Fibroblast of mammary gland (primary cell): ENCODE results near the gene CSNK1E.
"Not testable (repeated sequence)": the region's sequence is repeated elsewhere in the genome, so short reads cannot be mapped to it uniquely, and the experiment has no call there.

Source experiments
- DNase-seq: peaks from one replicate; pipeline ENCODE4 v3.0.0-alpha.2; 2010; ENCODE audit warnings: low read depth
- H3K4me3 ChIP-seq: 2 replicates; pipeline ENCODE4 v1.5.1; 2011; ENCODE audit warnings: low read depth, mild to moderate bottlenecking, low read length, moderate library complexity; ENCODE audit not compliant: control insufficient read depth
- TF ChIP-seq, protein P1 (sequence below): conservative IDR thresholded peaks from 2 replicates; pipeline ENCODE4 v1.5.1; 2011; ENCODE audit warnings: low read depth, low read length, inconsistent platforms; ENCODE audit not compliant: control insufficient read depth, insufficient read depth

The CSNK1E gene

DNA sequence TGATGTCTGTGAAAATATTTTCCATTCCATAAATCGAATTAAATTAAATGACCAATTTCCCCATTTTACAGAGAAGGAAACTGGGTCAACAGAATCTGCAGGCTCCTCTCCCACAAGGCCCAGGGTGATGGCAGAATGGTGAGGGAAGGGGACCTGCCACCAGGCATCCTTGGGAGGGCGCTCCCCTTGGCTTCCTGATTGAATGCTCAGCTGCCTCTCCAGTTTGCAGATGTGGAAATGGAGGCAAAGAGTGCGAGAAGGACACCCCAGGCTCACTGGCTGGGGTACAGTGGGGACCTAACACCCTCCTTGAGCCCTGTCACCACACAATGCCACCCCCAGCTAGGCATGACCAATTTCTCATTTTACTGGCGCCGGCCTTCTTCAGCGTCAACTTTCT lies 28.5 kb upstream of the CSNK1E start:
- DNase-seq, result no peak
- H3K4me3 ChIP-seq, result no peak overlapping the region
- TF ChIP-seq, protein P1, sequence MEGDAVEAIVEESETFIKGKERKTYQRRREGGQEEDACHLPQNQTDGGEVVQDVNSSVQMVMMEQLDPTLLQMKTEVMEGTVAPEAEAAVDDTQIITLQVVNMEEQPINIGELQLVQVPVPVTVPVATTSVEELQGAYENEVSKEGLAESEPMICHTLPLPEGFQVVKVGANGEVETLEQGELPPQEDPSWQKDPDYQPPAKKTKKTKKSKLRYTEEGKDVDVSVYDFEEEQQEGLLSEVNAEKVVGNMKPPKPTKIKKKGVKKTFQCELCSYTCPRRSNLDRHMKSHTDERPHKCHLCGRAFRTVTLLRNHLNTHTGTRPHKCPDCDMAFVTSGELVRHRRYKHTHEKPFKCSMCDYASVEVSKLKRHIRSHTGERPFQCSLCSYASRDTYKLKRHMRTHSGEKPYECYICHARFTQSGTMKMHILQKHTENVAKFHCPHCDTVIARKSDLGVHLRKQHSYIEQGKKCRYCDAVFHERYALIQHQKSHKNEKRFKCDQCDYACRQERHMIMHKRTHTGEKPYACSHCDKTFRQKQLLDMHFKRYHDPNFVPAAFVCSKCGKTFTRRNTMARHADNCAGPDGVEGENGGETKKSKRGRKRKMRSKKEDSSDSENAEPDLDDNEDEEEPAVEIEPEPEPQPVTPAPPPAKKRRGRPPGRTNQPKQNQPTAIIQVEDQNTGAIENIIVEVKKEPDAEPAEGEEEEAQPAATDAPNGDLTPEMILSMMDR, result no peak

DNA sequence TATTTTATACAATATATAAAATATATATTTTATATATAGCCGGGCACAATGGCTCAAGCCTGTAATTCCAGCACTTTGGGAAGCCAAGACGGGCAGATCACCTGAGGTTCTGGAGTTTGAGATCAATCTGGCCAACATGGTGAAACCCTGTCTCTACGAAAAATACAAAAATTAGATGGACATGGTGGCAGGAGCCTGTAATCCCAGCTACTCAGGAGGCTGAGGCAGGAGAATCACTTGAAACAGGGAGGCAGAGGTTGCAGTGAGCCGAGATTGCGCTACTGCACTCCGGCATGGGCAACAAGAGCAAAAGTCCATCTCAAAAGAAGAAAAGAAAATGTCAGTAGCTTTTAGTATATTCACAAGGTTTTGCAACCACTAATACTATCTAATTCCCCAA lies 22.7 kb upstream of the CSNK1E start:
- not testable (repeated sequence) for H3K4me3 ChIP-seq, DNase-seq

DNA sequence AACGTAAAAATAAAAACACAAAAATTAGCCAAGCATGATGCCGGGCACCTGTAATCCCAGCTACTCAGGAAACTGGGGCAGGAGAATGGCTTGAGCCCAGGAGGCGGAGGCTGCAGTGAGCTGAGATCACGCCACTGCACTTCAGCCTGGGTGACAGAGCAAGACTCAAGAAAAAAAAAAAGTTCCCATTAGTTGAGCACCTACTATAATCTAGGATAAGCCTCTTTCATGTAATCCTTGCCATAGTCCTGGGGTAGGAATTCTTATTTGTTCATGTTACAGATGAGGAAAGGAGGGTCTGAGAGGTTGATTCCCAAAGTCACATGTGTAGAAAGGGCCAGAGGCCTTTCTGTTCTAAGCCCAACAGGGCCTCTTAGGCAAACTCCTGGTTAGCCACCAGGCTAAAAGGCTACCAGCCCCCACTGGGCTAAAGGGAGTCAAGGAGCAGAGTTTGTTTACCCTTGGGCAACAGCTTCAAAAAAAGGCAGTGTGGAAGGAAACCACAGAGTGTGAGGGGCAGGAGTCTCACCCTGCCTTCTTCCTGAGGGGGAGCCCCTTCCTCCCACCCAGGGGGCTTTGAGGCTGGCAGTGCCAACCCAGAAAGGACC lies 21.6 kb upstream of the CSNK1E start:
- TF ChIP-seq, protein P1, result no peak
- no peak overlapping the region for H3K4me3 ChIP-seq
- DNase-seq, result no peak

DNA sequence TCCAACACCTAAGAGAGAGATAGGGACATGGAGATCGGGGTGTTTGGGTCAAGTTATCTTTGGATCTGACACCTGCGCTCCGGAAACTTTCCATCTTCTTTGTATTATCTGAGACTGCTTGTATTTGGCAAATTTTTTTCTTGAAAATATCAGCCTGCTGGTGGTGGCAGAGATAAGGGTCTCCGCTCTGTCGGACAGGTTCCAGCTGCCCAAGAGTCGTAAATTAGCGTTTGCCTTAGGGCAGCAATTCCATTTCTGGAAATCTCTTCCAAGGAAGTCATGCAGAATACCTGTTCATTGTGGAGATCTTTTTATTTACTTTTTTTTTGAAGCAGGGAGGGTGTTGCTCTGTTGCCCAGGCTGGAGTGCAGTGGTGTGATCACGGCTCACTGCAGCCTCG lies 19.5 kb upstream of the CSNK1E start:
- DNase-seq, result no peak
- TF ChIP-seq, protein P1, result no peak
- peak overlapping the region; percentile 46 for H3K4me3 ChIP-seq

DNA sequence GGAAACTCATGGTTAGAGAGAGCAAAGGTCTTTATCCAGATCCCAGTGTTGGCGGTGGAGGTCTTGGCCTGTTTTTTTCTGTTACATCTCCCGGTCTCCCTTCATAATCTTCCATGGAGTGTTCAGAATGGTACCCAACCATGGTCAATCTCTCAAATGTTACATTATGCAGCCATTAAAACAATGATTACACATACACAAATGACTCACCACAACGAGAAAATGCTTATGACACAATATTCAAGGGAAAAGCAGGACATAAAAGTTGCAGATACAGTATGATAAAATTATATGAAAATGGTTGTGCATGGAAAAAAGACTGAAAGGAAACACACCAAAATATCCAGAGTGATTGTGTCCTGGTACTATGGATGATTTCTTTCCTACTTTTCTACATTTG lies 17.8 kb upstream of the CSNK1E start:
- TF ChIP-seq, protein P1, result no peak
- peak; percentile 58 for DNase-seq
- H3K4me3 ChIP-seq, result no peak overlapping the region

DNA sequence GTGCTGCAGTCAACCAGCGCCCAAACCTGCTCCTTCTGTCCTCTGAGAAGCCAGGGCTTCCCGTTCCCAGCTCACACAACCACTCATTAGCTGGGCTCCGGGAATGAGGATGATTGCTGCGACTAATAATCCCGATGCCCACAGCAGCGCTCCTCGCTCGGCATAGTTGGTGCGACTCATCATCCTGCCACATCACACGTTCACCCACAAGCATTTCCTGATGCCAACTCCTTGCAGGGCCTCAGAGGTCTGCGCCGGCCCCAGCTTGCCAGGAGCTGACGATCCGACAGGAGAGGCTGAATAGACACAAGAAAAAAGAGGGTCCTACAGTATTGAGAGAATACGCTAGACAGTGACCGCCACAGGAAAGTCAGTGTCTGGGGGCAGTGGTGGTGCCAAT lies 10.6 kb upstream of the CSNK1E start:
- DNase-seq, result peak; percentile 46
- TF ChIP-seq, protein P1, result no peak
- H3K4me3 ChIP-seq, result no peak overlapping the region

DNA sequence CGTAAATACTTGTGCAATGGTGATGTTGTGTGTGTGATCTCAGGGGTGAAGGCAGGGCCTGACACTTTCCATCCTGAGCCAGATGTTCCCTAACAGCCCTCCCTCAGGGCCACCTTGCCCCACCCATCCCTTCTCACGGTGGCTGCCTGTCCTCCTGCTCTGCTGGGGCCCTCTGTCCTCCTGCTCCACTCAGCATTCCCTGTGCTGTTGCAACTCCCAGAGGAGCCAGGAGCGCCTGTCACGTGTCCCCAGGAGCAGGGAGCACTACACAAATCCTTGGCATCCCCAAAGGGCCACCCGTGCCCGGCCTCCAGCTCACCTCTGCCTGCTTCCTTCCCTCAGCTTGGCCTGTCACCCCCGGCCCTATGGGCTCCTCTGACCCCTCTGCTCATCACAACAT lies 10.2 kb upstream of the CSNK1E start:
- TF ChIP-seq, protein P1, result no peak
- H3K4me3 ChIP-seq, result no peak overlapping the region

More for the DNA sequence above, 10.2 kb upstream of the CSNK1E start:
- DNase-seq, result no peak
